Neural progenitor cell (in vitro differentiated cells): ENCODE data around the gene POU1F1. TPM values are rescaled to one million over a fixed set of nuclear protein-coding genes. Genes with fewer than 3 reads are reported as not detected.

Source experiments
- DNase-seq: peaks from one replicate; pipeline ENCODE4 v3.0.0-alpha.2; 2016; ENCODE audit warnings: low spot score
- H2AFZ ChIP-seq: fragments of 200-600 bp; sonication (generic); replicated peaks from 2 replicates; pipeline ENCODE4 v1.6.1; 2016; ENCODE audit warnings: antibody characterized with exemption
- H3F3A ChIP-seq: fragments of 200-600 bp; sonication (generic); 2 replicates; pipeline ENCODE4 v1.6.1; 2016; ENCODE audit warnings: antibody characterized with exemption, low read depth
- H3K27ac ChIP-seq: fragments of 200-600 bp; sonication (generic); 2 replicates; pipeline ENCODE4 v1.5.1; 2016; ENCODE audit warnings: mild to moderate bottlenecking
- H3K27me3 ChIP-seq: fragments of 200-600 bp; sonication (generic); 2 replicates; pipeline ENCODE4 v1.6.1; 2016; ENCODE audit warnings: mild to moderate bottlenecking, moderate library complexity
- H3K36me3 ChIP-seq: fragments of 200-600 bp; sonication (generic); 2 replicates; pipeline ENCODE4 v1.5.1; 2016
- H3K4me1 ChIP-seq: fragments of 200-600 bp; sonication (generic); 2 replicates; pipeline ENCODE4 v1.6.1; 2016; ENCODE audit warnings: mixed run types
- H3K4me2 ChIP-seq: fragments of 200-600 bp; sonication (generic); 2 replicates; pipeline ENCODE4 v1.6.1; 2016
- H3K4me3 ChIP-seq: fragments of 200-600 bp; sonication (generic); 2 replicates; pipeline ENCODE4 v1.5.1; 2016
- H3K79me2 ChIP-seq: fragments of 200-600 bp; sonication (generic); 2 replicates; pipeline ENCODE4 v1.6.1; 2016; ENCODE audit warnings: low read depth
- H3K9ac ChIP-seq: fragments of 200-600 bp; sonication (generic); 2 replicates; pipeline ENCODE4 v1.6.1; 2016
- H3K9me3 ChIP-seq: fragments of 200-600 bp; sonication (generic); 2 replicates; pipeline ENCODE4 v1.5.1; 2016; ENCODE audit warnings: low read depth
- H4K20me1 ChIP-seq: fragments of 200-600 bp; sonication (generic); 2 replicates; pipeline ENCODE4 v1.6.1; 2016; ENCODE audit warnings: low read depth
- H3K27ac Mint-ChIP-seq: 3 replicates; pipeline ENCODE4 v1.8.0; 2021; ENCODE audit warnings: mixed read lengths
- H3K27me3 Mint-ChIP-seq: 2 replicates; pipeline ENCODE4 v1.8.0; 2022; ENCODE audit warnings: low read depth, mild to moderate bottlenecking, inconsistent platforms, moderate library complexity, mixed read lengths; ENCODE audit not compliant: insufficient read depth
- H3K36me3 Mint-ChIP-seq: 3 replicates; pipeline ENCODE4 v1.8.0; 2021; ENCODE audit warnings: mixed read lengths
- H3K4me1 Mint-ChIP-seq: 3 replicates; pipeline ENCODE4 v1.8.0; 2021; ENCODE audit warnings: mixed read lengths
- H3K4me3 Mint-ChIP-seq: 3 replicates; pipeline ENCODE4 v1.8.0; 2021; ENCODE audit warnings: mild to moderate bottlenecking, moderate library complexity, mixed read lengths
- H3K9me3 Mint-ChIP-seq: 3 replicates; pipeline ENCODE4 v1.8.0; 2020; ENCODE audit warnings: mixed read lengths
- EZH2 ChIP-seq: fragments of 200-600 bp; sonication (generic); IDR thresholded peaks from 2 replicates; pipeline ENCODE4 v1.6.1; 2017; ENCODE audit warnings: antibody characterized with exemption, mild to moderate bottlenecking, moderate library complexity
- EZH2phosphoT487 ChIP-seq: fragments of 200-600 bp; sonication (generic); IDR thresholded peaks from 2 replicates; pipeline ENCODE4 v1.6.1; 2017; ENCODE audit warnings: antibody characterized with exemption
- total RNA-seq: library from RNA; depleted of rRNA; stranded (reverse); fragments of >200 nt; gene quantifications from 2 replicates; pipeline ENCODE4 v1.2.3, GENCODE V29; 2015; ENCODE audit warnings: low replicate concordance
- TF ChIP-seq, protein P1 (sequence below): fragments of 200-600 bp; sonication (generic); IDR thresholded peaks from 2 replicates; pipeline ENCODE4 v1.5.1; 2017; ENCODE audit warnings: antibody characterized with exemption, mild to moderate bottlenecking

POU1F1 gene
- total RNA-seq, 1 donor from 2014 or later, result not detected

DNA sequence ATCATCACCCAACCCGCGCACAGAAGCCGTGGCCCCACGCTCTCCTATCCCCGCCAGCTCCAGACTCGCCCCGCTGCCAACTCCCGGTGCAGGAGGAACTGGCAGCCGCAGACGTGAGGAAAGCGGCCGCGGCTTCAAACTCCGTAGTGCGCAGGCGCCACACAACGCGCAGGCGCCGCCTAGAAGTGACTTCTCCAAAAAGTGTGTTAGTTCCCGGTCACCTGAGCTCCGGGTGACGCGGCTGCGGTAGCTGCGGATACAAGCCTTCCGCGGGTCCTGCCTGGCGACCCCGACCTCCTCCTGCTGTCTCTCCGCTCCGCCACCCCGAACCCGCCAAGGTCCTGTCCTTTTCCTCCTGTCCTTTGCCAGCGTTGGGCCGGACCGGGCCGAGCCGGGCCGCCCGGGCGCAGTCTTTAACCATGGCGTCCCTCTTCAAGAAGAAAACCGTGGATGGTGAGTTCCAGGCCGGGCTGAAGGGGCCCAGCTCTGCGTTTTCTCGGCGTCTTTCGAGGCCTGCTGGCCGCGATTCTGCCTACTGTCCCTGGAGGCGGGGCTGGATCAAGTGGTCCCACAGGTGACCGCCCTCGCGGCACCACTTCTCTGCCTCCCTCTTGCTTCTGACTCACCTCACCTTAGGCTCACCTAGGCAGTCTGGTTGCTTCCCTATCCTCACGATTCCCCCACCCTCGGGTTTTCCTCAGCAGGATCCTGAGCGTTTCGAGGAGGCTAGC, 49.1 kb downstream of the POU1F1 start, which contains the start of gene CHMP2B:
Gene CHMP2B, plus strand, starts transcription at position 206 of the 731 bp plus-strand sequence. Its CDS starts 214 bp downstream, at position 420.
- Histone ChIP-seq H3K4me3 (peak within 1 kb of the TSS; percentile 79), H2AFZ (peak within 1 kb of the TSS; percentile 87), H4K20me1 (no peaks in the 10 kb centered on the region), H3K4me1 (peaks cover 16% of the 10 kb centered on the region), H3K4me2 (peak within 1 kb of the TSS; percentile 88), H3K27me3 (peaks cover 5% of the 10 kb centered on the region), H3K79me2 (peaks cover 47% of the 10 kb centered on the region), H3K9me3 (no peaks in the 10 kb centered on the region), H3K36me3 (no peaks in the 10 kb centered on the region), H3K27ac (peak within 1 kb of the TSS; percentile 79), H3F3A (peaks cover 7% of the 10 kb centered on the region), H3K9ac (peak within 1 kb of the TSS; percentile 78)
- no peak for TF ChIP-seq EZH2
- TF ChIP-seq, protein P1, sequence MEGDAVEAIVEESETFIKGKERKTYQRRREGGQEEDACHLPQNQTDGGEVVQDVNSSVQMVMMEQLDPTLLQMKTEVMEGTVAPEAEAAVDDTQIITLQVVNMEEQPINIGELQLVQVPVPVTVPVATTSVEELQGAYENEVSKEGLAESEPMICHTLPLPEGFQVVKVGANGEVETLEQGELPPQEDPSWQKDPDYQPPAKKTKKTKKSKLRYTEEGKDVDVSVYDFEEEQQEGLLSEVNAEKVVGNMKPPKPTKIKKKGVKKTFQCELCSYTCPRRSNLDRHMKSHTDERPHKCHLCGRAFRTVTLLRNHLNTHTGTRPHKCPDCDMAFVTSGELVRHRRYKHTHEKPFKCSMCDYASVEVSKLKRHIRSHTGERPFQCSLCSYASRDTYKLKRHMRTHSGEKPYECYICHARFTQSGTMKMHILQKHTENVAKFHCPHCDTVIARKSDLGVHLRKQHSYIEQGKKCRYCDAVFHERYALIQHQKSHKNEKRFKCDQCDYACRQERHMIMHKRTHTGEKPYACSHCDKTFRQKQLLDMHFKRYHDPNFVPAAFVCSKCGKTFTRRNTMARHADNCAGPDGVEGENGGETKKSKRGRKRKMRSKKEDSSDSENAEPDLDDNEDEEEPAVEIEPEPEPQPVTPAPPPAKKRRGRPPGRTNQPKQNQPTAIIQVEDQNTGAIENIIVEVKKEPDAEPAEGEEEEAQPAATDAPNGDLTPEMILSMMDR, result no peak
- TF ChIP-seq EZH2phosphoT487, result no peak
- H3K4me1 Mint-ChIP-seq, result peaks cover 15% of the 10 kb centered on the region
- H3K9me3 Mint-ChIP-seq, result no peaks in the 10 kb centered on the region
- H3K27me3 Mint-ChIP-seq, result peaks cover 2% of the 10 kb centered on the region
- DNase-seq, result peak; percentile 94
- H3K36me3 Mint-ChIP-seq, result no peaks in the 10 kb centered on the region
- H3K27ac Mint-ChIP-seq, result peak within 1 kb of the TSS; percentile 97
- peak within 1 kb of the TSS; percentile 99 for H3K4me3 Mint-ChIP-seq

DNA sequence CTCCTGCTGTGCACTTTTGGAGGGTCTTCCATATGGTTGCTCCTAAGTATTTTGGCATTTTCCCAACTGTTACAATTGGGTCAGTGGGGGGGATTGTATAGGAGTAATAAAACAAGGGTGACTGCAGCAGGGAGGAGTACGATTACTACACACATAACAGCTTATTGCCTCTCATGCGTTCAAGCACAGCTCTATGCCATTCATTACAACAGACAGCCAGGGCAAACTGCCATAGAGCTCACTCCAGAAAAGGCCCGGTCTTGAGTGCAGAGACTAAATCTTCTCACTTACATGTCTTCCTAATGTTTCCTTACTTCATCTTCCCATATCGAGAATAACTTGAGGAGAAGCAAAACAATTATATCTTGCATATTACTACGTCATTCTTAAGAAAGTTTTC, 50.7 kb downstream of the POU1F1 start:
- Mint-ChIP-seq H3K36me3 (no peaks in the 10 kb centered on the region), H3K9me3 (no peaks in the 10 kb centered on the region), H3K27me3 (peaks cover 2% of the 10 kb centered on the region), H3K4me1 (peaks cover 15% of the 10 kb centered on the region), H3K4me3 (peak overlapping the region; percentile 66), H3K27ac (no peak overlapping the region)
- H3K9ac ChIP-seq, result no peak overlapping the region
- no peak overlapping the region for H3K27ac ChIP-seq
- H3K4me3 ChIP-seq, result no peak overlapping the region
- H3K4me2 ChIP-seq, result peak overlapping the region; percentile 88
- no peaks in the 10 kb centered on the region for H3K9me3 ChIP-seq
- H2AFZ ChIP-seq, result no peak overlapping the region
- no peak for DNase-seq
- peaks cover 7% of the 10 kb centered on the region for H3F3A ChIP-seq
- H4K20me1 ChIP-seq, result no peaks in the 10 kb centered on the region
- peaks cover 16% of the 10 kb centered on the region for H3K4me1 ChIP-seq
- peaks cover 5% of the 10 kb centered on the region for H3K27me3 ChIP-seq
- peaks cover 31% of the 10 kb centered on the region for H3K79me2 ChIP-seq
- H3K36me3 ChIP-seq, result no peaks in the 10 kb centered on the region
- TF ChIP-seq EZH2 (no peak), EZH2phosphoT487 (no peak)
- TF ChIP-seq, protein P1, result no peak

DNA sequence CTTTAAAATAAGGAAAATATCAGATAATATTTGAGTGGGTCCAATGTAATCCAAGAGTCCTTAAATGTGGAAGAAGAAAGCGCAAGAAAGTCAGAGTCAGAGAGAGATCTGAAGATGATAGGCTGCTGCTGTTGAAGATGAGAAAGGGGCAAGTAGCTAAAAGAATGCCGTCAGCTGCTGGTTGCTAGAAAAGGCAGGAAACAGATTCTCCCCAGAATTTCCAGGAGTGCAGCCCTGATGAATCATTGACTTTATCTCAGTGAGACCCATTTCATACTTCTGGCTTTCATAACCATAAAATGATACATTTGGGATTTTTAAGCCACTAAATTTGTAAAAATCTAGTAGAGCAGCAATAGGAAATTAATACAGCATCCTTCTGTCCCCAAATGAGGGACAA, 56.8 kb downstream of the POU1F1 start:
- Histone ChIP-seq H3K4me1 (no peaks in the 10 kb centered on the region), H4K20me1 (no peaks in the 10 kb centered on the region), H3F3A (no peaks in the 10 kb centered on the region), H3K27me3 (no peaks in the 10 kb centered on the region), H2AFZ (no peak overlapping the region), H3K4me2 (no peak overlapping the region), H3K27ac (no peak overlapping the region), H3K79me2 (no peaks in the 10 kb centered on the region), H3K4me3 (no peak overlapping the region), H3K9ac (no peak overlapping the region), H3K9me3 (no peaks in the 10 kb centered on the region), H3K36me3 (no peaks in the 10 kb centered on the region)
- no peak for DNase-seq
- no peaks in the 10 kb centered on the region for H3K9me3 Mint-ChIP-seq
- TF ChIP-seq EZH2phosphoT487 (no peak), EZH2 (no peak)
- TF ChIP-seq, protein P1, result no peak
- H3K27ac Mint-ChIP-seq, result no peak overlapping the region
- H3K4me3 Mint-ChIP-seq, result no peak overlapping the region
- H3K27me3 Mint-ChIP-seq, result peaks cover 2% of the 10 kb centered on the region
- H3K36me3 Mint-ChIP-seq, result no peaks in the 10 kb centered on the region
- no peaks in the 10 kb centered on the region for H3K4me1 Mint-ChIP-seq
